Measurements from ENCODE around the gene MAX. TPM values are rescaled to one million over a fixed set of nuclear protein-coding genes. Genes with fewer than 3 reads are reported as not detected.

The MAX gene
- total and polyA plus RNA-seq, 2 donors (not counting 1 experiment from before 2014, with no cell fraction given): 98.6 to 130 TPM

- Histone ChIP-seq H3K4me1 (ENCODE audit: control insufficient read depth in 2 of 2, insufficient read depth in 2 of 2, low read length in 2 of 2) (peaks cover 0 to 2% of the 10 kb centered on the region in 2 donors), H3K27ac (ENCODE audit: low read length in 2 of 2) (no peak overlapping the region), H3K9ac (ENCODE audit: low read length) (no peak overlapping the region), H3K9me3 (ENCODE audit: control extremely low read depth in 1 of 3, control insufficient read depth in 2 of 3, insufficient read depth in 1 of 3, low read length in 2 of 3) (no peaks in the 10 kb centered on the region), H4K20me1 (ENCODE audit: control insufficient read depth, insufficient read depth, low read length, poor library complexity, severe bottlenecking) (no peaks in the 10 kb centered on the region), H3K4me3 (ENCODE audit: control extremely low read depth in 1 of 5, extremely low read depth in 1 of 5, insufficient read depth in 1 of 5, low read depth in 2 of 5, low read length in 4 of 5) (no peak overlapping the region), H3K4me2 (replicated peaks; ENCODE audit: low read depth, low read length, poor library complexity, severe bottlenecking) (no peak overlapping the region), H3K27me3 (replicated peaks in 1 of 4; ENCODE audit: control extremely low read depth in 1 of 4, control insufficient read depth in 3 of 4, insufficient read depth in 4 of 4, low read length in 3 of 4) (no peaks in the 10 kb centered on the region), H3K79me2 (ENCODE audit: control insufficient read depth, insufficient read depth, low read length) (no peaks in the 10 kb centered on the region), H2AFZ (ENCODE audit: insufficient read depth, low read depth, low read length, poor library complexity, severe bottlenecking) (no peak overlapping the region), H3K36me3 (replicated peaks in 1 of 2; ENCODE audit: control extremely low read depth in 1 of 2, control insufficient read depth in 1 of 2, extremely low read depth in 1 of 2, insufficient read depth in 2 of 2, low read length in 1 of 2) (no peaks in the 10 kb centered on the region)
- ChIA-PET CTCF (interaction anchor here (1.6 kb wide), 1 partner anchor 11 kb away, joined by 4 read pairs; no protein-coding TSS in a partner anchor), POLR2A (no interaction called here)
- peaks cover 3% of the 10 kb centered on the region for H3K27me3 Mint-ChIP-seq
- DNase-seq (no peak), ATAC-seq (ENCODE audit: low read depth) (no peak)
- H3K4me3 Mint-ChIP-seq: no peak overlapping the region
- H3K9me3 Mint-ChIP-seq (ENCODE audit: insufficient read depth): no peaks in the 10 kb centered on the region
- intact Hi-C loops (cut with micrococcal nuclease): no loop called here
- no peak overlapping the region for H3K27ac Mint-ChIP-seq
- peaks cover 3% of the 10 kb centered on the region for H3K4me1 Mint-ChIP-seq
- TF ChIP-seq CTCF (IDR thresholded peaks at IDR 0.05) (no peak), EZH2 (IDR thresholded peaks at IDR 0.05; ENCODE audit: borderline replicate concordance, insufficient read depth, low read depth, low read length, poor library complexity, severe bottlenecking) (no peak)
- WGBS (ENCODE audit: insufficient coverage): no CpG with 5 or more reads among the region's 8 CpGs
These were observed 48.7 kb upstream of the MAX start for GRCh38 chr14:65150898-65151608.

- TF ChIP-seq EZH2 (IDR thresholded peaks at IDR 0.05; ENCODE audit: borderline replicate concordance, insufficient read depth, low read depth, low read length, poor library complexity, severe bottlenecking): no peak
- no peak for TF ChIP-seq CTCF (IDR thresholded peaks at IDR 0.05)
- Histone ChIP-seq H3K4me3 (ENCODE audit: control extremely low read depth in 1 of 5, extremely low read depth in 1 of 5, insufficient read depth in 1 of 5, low read depth in 2 of 5, low read length in 4 of 5) (no peak overlapping the region), H3K27me3 (replicated peaks in 1 of 4; ENCODE audit: control extremely low read depth in 1 of 4, control insufficient read depth in 3 of 4, insufficient read depth in 4 of 4, low read length in 3 of 4) (peaks cover 0 to under 1% (median 0%) of the 10 kb centered on the region in 4 experiments), H3K27ac (ENCODE audit: low read length in 2 of 2) (no peak overlapping the region), H3K9ac (ENCODE audit: low read length) (no peak overlapping the region), H2AFZ (ENCODE audit: insufficient read depth, low read depth, low read length, poor library complexity, severe bottlenecking) (no peak overlapping the region), H3K79me2 (ENCODE audit: control insufficient read depth, insufficient read depth, low read length) (no peaks in the 10 kb centered on the region), H3K4me2 (replicated peaks; ENCODE audit: low read depth, low read length, poor library complexity, severe bottlenecking) (no peak overlapping the region), H3K36me3 (replicated peaks in 1 of 2; ENCODE audit: control extremely low read depth in 1 of 2, control insufficient read depth in 1 of 2, extremely low read depth in 1 of 2, insufficient read depth in 2 of 2, low read length in 1 of 2) (no peaks in the 10 kb centered on the region), H3K4me1 (ENCODE audit: control insufficient read depth in 2 of 2, insufficient read depth in 2 of 2, low read length in 2 of 2) (no peaks in the 10 kb centered on the region), H3K9me3 (ENCODE audit: control extremely low read depth in 1 of 3, control insufficient read depth in 2 of 3, insufficient read depth in 1 of 3, low read length in 2 of 3) (no peaks in the 10 kb centered on the region), H4K20me1 (ENCODE audit: control insufficient read depth, insufficient read depth, low read length, poor library complexity, severe bottlenecking) (no peaks in the 10 kb centered on the region)
- WGBS (ENCODE audit: insufficient coverage): 95% methylated on average over 4 of the region's 4 CpGs
- H3K9me3 Mint-ChIP-seq (ENCODE audit: insufficient read depth): no peaks in the 10 kb centered on the region
- POLR2A ChIA-PET: no interaction called here
- intact Hi-C loops (cut with micrococcal nuclease): no loop called here
- DNase-seq (no peak), ATAC-seq (ENCODE audit: low read depth) (no peak)
- peaks cover 9% of the 10 kb centered on the region for H3K27me3 Mint-ChIP-seq
- CTCF ChIA-PET: interaction anchor here (0.9 to 1.6 kb wide), 3 partner anchors 13 to 811 kb away, joined by 3 to 4 read pairs (median 3); no protein-coding TSS in a partner anchor
- H3K4me1 Mint-ChIP-seq: no peaks in the 10 kb centered on the region
- H3K4me3 Mint-ChIP-seq: no peak overlapping the region
- H3K27ac Mint-ChIP-seq: no peak overlapping the region
These were observed 46.8 kb upstream of the MAX start for GRCh38 chr14:65149116-65149515.
